Right hindlimb (tissue), 1 donor: ENCODE measurements around the gene CXorf49.
"Not testable (repeated sequence)": the region's sequence is repeated elsewhere in the genome, so short reads cannot be mapped to it uniquely, and the experiment has no call there.

Source experiments
- DNase-seq: peaks from one replicate; pipeline ENCODE4 v3.0.0-alpha.2; 2018

The CXorf49 gene

GRCh38 chrX:71671043-71671780 lies 46.9 kb downstream of the CXorf49 start:
- DNase-seq = no peak

- DNase-seq = not testable (repeated sequence)
Measured at GRCh38 chrX:71669947-71670346, 48.1 kb downstream of the CXorf49 start.

GRCh38 chrX:71669492-71669891 lies 48.6 kb downstream of the CXorf49 start:
- no peak for DNase-seq

GRCh38 chrX:71668248-71668595 lies 49.9 kb downstream of the CXorf49 start:
- DNase-seq = no peak

GRCh38 chrX:71667328-71668247 lies 50.5 kb downstream of the CXorf49 start, which contains the start of gene LOC101059915:
LOC101059915 (plus strand) TSS chrX:71667546.
- DNase-seq = no peak

GRCh38 chrX:71666240-71667223 lies 51.6 kb downstream of the CXorf49 start:
- no peak for DNase-seq

GRCh38 chrX:71665747-71666146 lies 52.3 kb downstream of the CXorf49 start:
- no peak for DNase-seq

- no peak for DNase-seq
Measured at GRCh38 chrX:71664889-71665491, 53.1 kb downstream of the CXorf49 start.
